Glomerular visceral epithelial cell (primary cell): ENCODE results near the gene TUBB2B.

Experiments
- DNase-seq: peaks from one replicate; pipeline ENCODE4 v3.0.0-alpha.2; 2016; ENCODE audit errors: extremely low spot score

TUBB2B gene

GRCh38 chr6:3232017-3232945 is 4.8 kb upstream of the TUBB2B start:
- no peak for DNase-seq

GRCh38 chr6:3231247-3232016 is 4.0 kb upstream of the TUBB2B start:
- peak; percentile 86 for DNase-seq

- peak; percentile 59 for DNase-seq
Measured at GRCh38 chr6:3230900-3231246, 3.4 kb upstream of the TUBB2B start.

- no peak for DNase-seq
Measured at GRCh38 chr6:3230256-3230882, 2.9 kb upstream of the TUBB2B start.

- no peak for DNase-seq
Measured at GRCh38 chr6:3229566-3230178, 2.2 kb upstream of the TUBB2B start.

GRCh38 chr6:3228771-3229565 is 1.5 kb upstream of the TUBB2B start:
- no peak for DNase-seq

- no peak for DNase-seq
Measured at GRCh38 chr6:3228046-3228671, 706 bp upstream of the TUBB2B start.

GRCh38 chr6:3226481-3227362 is 731 bp downstream of the TUBB2B start:
- DNase-seq: peak; percentile 37

- DNase-seq: no peak
Measured at GRCh38 chr6:3226042-3226441, 1.4 kb downstream of the TUBB2B start.

- DNase-seq: no peak
Measured at GRCh38 chr6:3222506-3223038, 4.9 kb downstream of the TUBB2B start.

GRCh38 chr6:3221578-3221977 is 5.9 kb downstream of the TUBB2B start:
- DNase-seq: no peak

- no peak for DNase-seq
Measured at GRCh38 chr6:3220366-3220765, 7.1 kb downstream of the TUBB2B start.

- no peak for DNase-seq
Measured at GRCh38 chr6:3218266-3218665, 9.2 kb downstream of the TUBB2B start.

- DNase-seq: no peak
Measured at GRCh38 chr6:3217286-3217685, 10.2 kb downstream of the TUBB2B start.

- no peak for DNase-seq
Measured at GRCh38 chr6:3214898-3215297, 12.6 kb downstream of the TUBB2B start.

- no peak for DNase-seq
Measured at GRCh38 chr6:3213334-3213695, 14.1 kb downstream of the TUBB2B start.

- DNase-seq: no peak
Measured at GRCh38 chr6:3212261-3212660, 15.2 kb downstream of the TUBB2B start.

GRCh38 chr6:3211681-3212080 is 15.8 kb downstream of the TUBB2B start:
- DNase-seq: no peak

- no peak for DNase-seq
Measured at GRCh38 chr6:3210024-3210610, 17.3 kb downstream of the TUBB2B start.
